GM18511 (cell line): ENCODE measurements around the gene C1QL1.

Experiments used
- ATAC-seq: cut with Tn5 transposase; IDR thresholded peaks from one replicate; pipeline ENCODE4 v1.9.1; 2021; ENCODE audit warnings: mild to moderate bottlenecking, moderate library complexity; ENCODE audit not compliant: unreplicated experiment

Gene C1QL1

DNA sequence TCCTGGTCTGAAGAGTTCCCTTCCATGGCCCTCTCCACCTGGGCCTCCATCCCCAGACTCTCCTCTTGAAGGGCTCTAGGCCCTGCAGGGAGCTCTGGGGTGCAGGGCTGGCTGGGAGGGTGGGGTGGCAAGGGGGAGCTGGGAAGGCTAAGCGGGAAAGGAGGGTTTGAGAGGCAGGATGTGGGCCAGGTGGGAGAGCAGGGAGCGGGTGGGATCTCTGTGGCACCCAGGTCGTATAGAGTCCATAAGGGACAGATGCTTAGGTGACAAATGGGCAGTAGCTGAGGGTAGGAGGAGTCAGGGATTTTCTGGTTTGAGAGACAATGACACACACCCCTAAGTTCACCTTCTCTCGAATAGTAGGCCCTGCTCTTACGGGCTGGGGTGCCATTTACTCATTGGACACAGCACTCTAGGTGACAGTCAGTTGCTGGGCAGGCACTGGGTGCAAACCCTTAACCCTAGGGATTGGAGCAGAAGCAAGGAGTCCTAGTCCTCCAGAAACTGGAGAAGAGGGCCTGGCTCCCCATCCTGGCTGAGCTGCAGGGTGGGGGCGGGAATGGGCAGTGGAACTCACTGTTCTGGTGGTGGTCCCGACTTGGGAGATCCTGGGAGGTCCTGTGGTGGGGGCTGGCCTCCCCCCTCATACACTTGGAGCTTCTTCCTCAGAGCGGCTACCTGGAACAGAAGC is 35.9 kb downstream of the C1QL1 start:
- ATAC-seq, result no peak

- no peak for ATAC-seq
These were observed 36.7 kb downstream of the C1QL1 start for GRCh38 chr17:44931376-44931775.

DNA sequence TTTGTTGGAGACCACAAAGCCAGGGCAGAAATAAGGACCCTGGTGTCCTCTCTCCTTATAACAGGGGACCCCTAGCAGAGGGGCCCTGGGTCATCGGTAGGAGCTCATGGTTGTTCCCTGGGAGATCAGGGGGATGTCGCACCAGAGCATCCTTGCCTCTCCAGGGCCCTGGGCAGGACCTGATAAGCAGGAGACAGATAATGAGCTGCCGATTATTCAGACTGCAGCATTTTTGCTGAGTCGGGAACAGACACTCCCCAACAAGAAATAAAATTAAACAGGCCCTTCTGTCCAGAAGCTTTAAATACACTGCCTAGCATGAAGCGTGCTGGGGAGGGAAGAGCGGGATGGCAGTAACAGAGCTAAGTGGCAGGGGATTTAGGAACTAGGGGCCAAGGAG is 37.4 kb downstream of the C1QL1 start:
- ATAC-seq, result no peak

- ATAC-seq, result no peak
These were observed 39.0 kb downstream of the C1QL1 start for GRCh38 chr17:44928950-44929720.

- ATAC-seq, result no peak
These were observed 40.0 kb downstream of the C1QL1 start for GRCh38 chr17:44928136-44928535.

DNA sequence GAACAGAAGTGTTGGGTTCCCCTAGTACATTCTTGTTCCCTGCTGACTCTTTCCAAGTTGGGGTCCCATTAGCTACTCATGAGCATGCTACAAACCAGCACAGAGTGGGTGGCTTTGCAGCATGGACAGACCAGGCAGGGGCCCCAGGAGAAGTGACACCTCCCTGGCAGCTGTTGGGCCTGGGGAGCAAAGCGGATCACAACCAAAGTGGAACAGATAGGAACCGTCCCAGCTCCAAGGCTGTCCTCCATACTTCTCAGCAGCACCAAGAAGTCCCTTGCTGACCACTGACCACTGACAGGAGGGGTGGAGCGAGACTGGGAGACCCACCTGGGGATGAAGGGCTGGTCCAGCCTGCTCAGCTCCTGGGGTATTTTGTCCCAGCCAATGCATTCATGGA is 40.4 kb downstream of the C1QL1 start:
- ATAC-seq, result no peak

DNA sequence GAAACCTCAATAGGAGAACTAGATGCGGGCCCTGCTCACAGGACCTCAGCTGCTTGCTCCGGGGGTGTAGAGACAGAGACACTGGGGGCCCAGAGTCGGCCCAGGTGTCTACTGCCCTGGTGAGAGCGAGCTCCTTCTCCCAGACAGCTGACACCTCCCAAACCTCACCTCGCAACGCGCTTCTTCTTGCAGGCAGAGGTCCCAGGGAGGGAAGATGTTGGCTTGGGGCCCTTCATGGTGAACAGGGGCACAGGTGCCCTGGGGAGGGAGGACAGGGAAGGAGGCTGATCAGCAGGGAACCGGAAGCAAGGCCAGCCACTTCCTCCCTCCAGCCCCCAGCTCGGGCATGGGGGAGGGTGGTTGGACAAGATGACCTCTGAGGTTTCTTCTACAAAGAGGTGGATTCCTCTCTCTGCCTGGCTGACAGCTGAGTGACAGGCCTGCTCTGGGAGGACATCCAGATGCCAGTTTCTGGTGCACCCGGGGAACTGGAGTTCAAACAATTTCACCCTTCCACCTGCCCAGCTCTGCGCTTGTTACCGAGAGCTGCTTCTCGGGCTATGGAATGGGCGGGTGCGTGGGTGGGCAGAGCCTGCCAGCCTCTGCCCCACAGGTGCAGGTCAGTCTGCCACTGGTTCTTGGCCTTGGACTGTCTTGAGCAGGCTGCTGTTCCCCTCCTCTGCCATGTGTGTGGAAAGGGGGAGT is 41.1 kb downstream of the C1QL1 start:
- ATAC-seq, result no peak

- ATAC-seq, result no peak
These were observed 42.1 kb downstream of the C1QL1 start for GRCh38 chr17:44925731-44926697.

GRCh38 chr17:44924107-44924544 is 44.0 kb downstream of the C1QL1 start:
- no peak for ATAC-seq

DNA sequence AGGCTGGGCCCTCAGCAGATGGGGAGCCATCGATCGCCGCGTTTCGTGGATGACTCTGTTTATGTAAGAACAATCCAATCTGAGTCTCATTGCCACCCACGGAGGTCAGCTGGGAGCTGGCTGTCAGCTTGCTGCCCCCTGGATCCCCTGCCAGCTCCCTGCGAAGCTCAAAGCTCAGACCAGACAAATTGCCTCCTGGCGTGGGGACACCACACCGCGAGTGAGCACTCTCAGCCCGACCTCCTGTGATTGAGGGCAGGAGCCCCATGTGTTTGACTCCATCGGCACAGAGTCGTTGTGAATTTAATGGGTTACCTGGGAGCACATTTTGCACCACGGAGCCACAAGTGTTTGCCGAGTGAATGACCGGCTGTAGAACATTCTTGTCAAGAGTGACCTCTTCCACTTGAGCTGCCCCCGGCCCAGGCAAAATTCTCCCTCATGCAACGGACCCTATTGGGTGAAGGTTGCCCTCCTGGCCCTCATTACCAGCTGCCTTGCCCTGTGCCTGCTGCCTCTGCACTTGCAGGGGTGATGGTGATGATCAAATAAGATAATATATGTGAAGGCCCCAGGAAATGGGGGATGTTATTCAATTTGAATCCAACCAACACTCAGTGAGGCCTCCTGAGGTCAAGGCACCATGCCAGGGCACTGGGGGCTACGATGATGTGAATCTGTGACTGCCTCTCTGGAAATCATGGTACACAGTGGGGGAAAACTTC is 45.2 kb downstream of the C1QL1 start:
- ATAC-seq, result no peak

DNA sequence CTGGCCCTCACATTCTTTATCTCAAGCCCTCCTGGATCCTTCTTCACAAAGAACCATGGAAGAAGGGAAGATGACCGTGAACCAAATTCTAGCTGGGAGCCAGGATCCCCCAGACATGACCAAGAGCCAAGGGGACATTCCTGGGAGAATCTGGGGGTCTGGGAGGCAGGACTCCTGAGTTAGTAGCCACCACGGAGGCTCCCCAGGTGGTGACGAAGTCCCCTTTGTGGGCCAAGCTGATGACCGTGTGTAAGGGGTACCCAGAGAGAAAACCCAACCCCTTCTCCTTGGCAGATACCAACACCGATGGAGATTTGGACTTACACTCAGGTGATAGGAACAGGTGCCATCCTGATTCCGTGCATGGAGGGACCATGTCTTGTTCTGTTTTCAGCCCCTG is 46.0 kb downstream of the C1QL1 start:
- ATAC-seq, result no peak

GRCh38 chr17:44921122-44921882 is 46.8 kb downstream of the C1QL1 start:
- no peak for ATAC-seq

DNA sequence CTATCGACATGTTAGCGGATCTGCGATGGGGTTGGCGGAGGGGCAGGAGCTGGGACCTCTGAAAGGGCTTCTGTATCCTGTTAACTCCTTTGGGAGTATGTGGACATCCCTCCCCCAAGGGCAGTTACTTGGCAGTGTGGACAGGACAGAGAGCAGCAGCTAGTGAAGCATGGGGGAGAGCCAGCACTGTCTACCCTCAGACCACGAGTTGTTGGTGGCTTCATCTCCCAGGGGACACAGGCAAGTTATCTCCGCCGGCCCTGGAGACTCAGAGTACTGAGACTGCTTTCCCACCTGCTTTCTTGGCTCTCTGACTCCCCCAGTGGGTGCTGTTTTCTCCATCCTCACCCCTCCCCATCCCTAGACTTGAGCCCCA is 47.5 kb downstream of the C1QL1 start:
- ATAC-seq, result peak; percentile 30

GRCh38 chr17:44919885-44920564 is 48.1 kb downstream of the C1QL1 start:
- peak; percentile 68 for ATAC-seq

DNA sequence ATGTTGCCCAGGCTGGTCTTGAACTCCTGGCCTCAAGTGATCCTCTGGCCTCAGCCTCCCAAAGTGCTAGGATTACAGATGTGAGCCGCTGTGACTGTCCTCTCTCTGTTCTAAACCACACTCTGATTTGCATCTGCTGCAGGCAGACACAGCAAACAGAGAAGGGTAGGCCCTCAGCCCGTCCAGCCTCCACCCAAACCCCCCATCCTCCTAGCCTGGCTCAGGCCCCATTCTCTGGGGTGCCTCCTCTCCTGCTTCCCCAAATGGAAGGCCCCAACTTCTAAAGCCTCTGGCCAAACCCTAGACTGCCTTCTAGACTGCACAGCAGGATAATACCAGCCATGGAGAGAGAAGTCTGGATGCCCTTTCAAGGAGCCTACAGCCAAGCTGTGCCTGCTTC is 48.7 kb downstream of the C1QL1 start:
- ATAC-seq, result no peak

- no peak for ATAC-seq
These were observed 50.1 kb downstream of the C1QL1 start for GRCh38 chr17:44918006-44918405.

GRCh38 chr17:44917456-44917855 is 50.6 kb downstream of the C1QL1 start:
- ATAC-seq, result no peak

GRCh38 chr17:44916781-44917241 is 51.3 kb downstream of the C1QL1 start:
- ATAC-seq, result no peak
